Mesenchymal stem cell (in vitro differentiated cells and primary cell): ENCODE data around the gene MPST.

Source experiments
- DNase-seq: peaks from one replicate; pipeline ENCODE4 v3.0.0-alpha.2; 2013
- H2AFZ ChIP-seq: one replicate; pipeline ENCODE4 v1.6.1; 2013; ENCODE audit warnings: low read depth, mild to moderate bottlenecking, control low read depth, inconsistent platforms, low read length, moderate library complexity
- H2AK5ac ChIP-seq: 2 replicates; pipeline ENCODE4 v1.6.1; 2013; ENCODE audit warnings: low read length, moderate library complexity, mild to moderate bottlenecking, inconsistent platforms; ENCODE audit not compliant: severe bottlenecking
- H2BK120ac ChIP-seq: one replicate; pipeline ENCODE4 v1.6.1; 2013; ENCODE audit warnings: low read depth, mild to moderate bottlenecking, inconsistent platforms, low read length, moderate library complexity
- H2BK12ac ChIP-seq, 2 experiments: one replicate each; pipeline ENCODE4 v1.6.1; 2013; ENCODE audit warnings: inconsistent platforms in 2 of 2, low read length in 2 of 2, mild to moderate bottlenecking in 2 of 2, moderate library complexity in 2 of 2, control low read depth in 1 of 2
- H2BK15ac ChIP-seq: one replicate; pipeline ENCODE4 v1.6.1; 2013; ENCODE audit warnings: mild to moderate bottlenecking, low read depth, inconsistent platforms; ENCODE audit not compliant: poor library complexity, severe bottlenecking
- H2BK5ac ChIP-seq: 2 replicates; pipeline ENCODE4 v1.6.1; 2013; ENCODE audit warnings: low read depth, mild to moderate bottlenecking, low read length, control low read depth, inconsistent platforms; ENCODE audit not compliant: poor library complexity, severe bottlenecking
- H3K14ac ChIP-seq, 2 experiments: one replicate each; pipeline ENCODE4 v1.6.1; 2013; ENCODE audit warnings: inconsistent platforms in 2 of 2, low read length in 2 of 2, control low read depth in 1 of 2, mild to moderate bottlenecking in 1 of 2, moderate library complexity in 1 of 2
- H3K18ac ChIP-seq, 2 experiments: one replicate each; pipeline ENCODE4 v1.6.1; 2013; ENCODE audit warnings: inconsistent platforms in 2 of 2, low read length in 2 of 2, control low read depth in 1 of 2, low read depth in 1 of 2, mild to moderate bottlenecking in 1 of 2
- H3K23ac ChIP-seq, 2 experiments: one replicate each; pipeline ENCODE4 v1.6.1; 2013; ENCODE audit warnings: inconsistent platforms in 2 of 2, low read length in 2 of 2, mild to moderate bottlenecking in 2 of 2, moderate library complexity in 2 of 2, control low read depth in 1 of 2
- H3K27ac ChIP-seq: 2 replicates; pipeline ENCODE4 v1.5.1; 2013; ENCODE audit warnings: mild to moderate bottlenecking, moderate library complexity, low read length, control low read depth, inconsistent platforms; ENCODE audit not compliant: poor library complexity, severe bottlenecking
- H3K27me3 ChIP-seq, 2 experiments: 2 replicates each; pipeline versions ENCODE4 v1.6.1 to v1.7.0; 2013; ENCODE audit warnings: low read length in 2 of 2, mild to moderate bottlenecking in 2 of 2, moderate library complexity in 2 of 2, control low read depth in 1 of 2, inconsistent platforms in 1 of 2; ENCODE audit not compliant: control insufficient read depth in 1 of 2, insufficient read depth in 1 of 2
- H3K36me3 ChIP-seq, 2 experiments: 2 replicates each; pipeline versions ENCODE4 v1.6.1 to v1.7.0; 2013; ENCODE audit warnings: low read length in 2 of 2, control low read depth in 1 of 2, inconsistent platforms in 1 of 2, low read depth in 1 of 2, mild to moderate bottlenecking in 1 of 2; ENCODE audit not compliant: insufficient read depth in 2 of 2, control insufficient read depth in 1 of 2
- H3K4ac ChIP-seq, 2 experiments: one replicate each; pipeline ENCODE4 v1.6.1; 2013; ENCODE audit warnings: inconsistent platforms in 2 of 2, low read length in 2 of 2, mild to moderate bottlenecking in 2 of 2, moderate library complexity in 2 of 2, control low read depth in 1 of 2, low read depth in 1 of 2
- H3K4me1 ChIP-seq: 2 replicates; pipeline ENCODE4 v1.6.1; 2013; ENCODE audit warnings: low read depth, low read length, control low read depth; ENCODE audit not compliant: control insufficient read depth, insufficient read depth
- H3K4me2 ChIP-seq: 2 replicates; pipeline ENCODE4 v1.6.1; 2013; ENCODE audit warnings: low read length, mild to moderate bottlenecking, inconsistent platforms; ENCODE audit not compliant: poor library complexity, severe bottlenecking
- H3K4me3 ChIP-seq, 2 experiments: 2 replicates each; pipeline versions ENCODE4 v1.5.1 to v1.7.0; 2013; ENCODE audit warnings: low read length in 2 of 2, mild to moderate bottlenecking in 2 of 2, control low read depth in 1 of 2, low read depth in 1 of 2; ENCODE audit not compliant: insufficient read depth in 1 of 2
- H3K79me1 ChIP-seq: replicated peaks from 2 replicates; pipeline ENCODE4 v1.6.1; 2013; ENCODE audit warnings: mild to moderate bottlenecking, control low read depth, low read length, inconsistent platforms; ENCODE audit not compliant: poor library complexity, severe bottlenecking
- H3K9ac ChIP-seq: 2 replicates; pipeline ENCODE4 v1.7.0; 2013; ENCODE audit warnings: mild to moderate bottlenecking, low read length, moderate library complexity
- H3K9me3 ChIP-seq: 2 replicates; pipeline ENCODE4 v1.7.0; 2013; ENCODE audit warnings: mild to moderate bottlenecking, low read length; ENCODE audit not compliant: control insufficient read depth
- H4K8ac ChIP-seq: one replicate; pipeline ENCODE4 v1.6.1; 2013; ENCODE audit warnings: inconsistent platforms, mild to moderate bottlenecking, low read length, moderate library complexity
- H4K91ac ChIP-seq: one replicate; pipeline ENCODE4 v1.6.1; 2013; ENCODE audit warnings: mild to moderate bottlenecking, low read length, inconsistent platforms
- WGBS: methylation state at CpG from one replicate; pipeline ENCODE4 v1.1.7; 2013; ENCODE audit warnings: mixed read lengths; 5-methylcytosine and 5-hydroxymethylcytosine counted together

MPST gene

GRCh38 chr22:37058917-37059701, 39.6 kb downstream of the MPST start:
- no peak overlapping the region for H3K4ac ChIP-seq
- WGBS, result 91% methylated on average over 28 of the region's 28 CpGs
- H3K9me3 ChIP-seq, result no peaks in the 10 kb centered on the region
- H3K79me1 ChIP-seq, result no peaks in the 10 kb centered on the region
- H4K91ac ChIP-seq, result no peak overlapping the region
- peaks cover 61 to 83% of the 10 kb centered on the region in 2 experiments for H3K36me3 ChIP-seq
- no peaks in the 10 kb centered on the region for H3K27me3 ChIP-seq
- H4K8ac ChIP-seq, result no peak overlapping the region
- no peak overlapping the region for H2BK120ac ChIP-seq
- H2AFZ ChIP-seq, result no peak overlapping the region
- H3K18ac ChIP-seq, result no peak overlapping the region
- no peak overlapping the region for H3K4me2 ChIP-seq
- no peak overlapping the region for H3K27ac ChIP-seq
- H3K4me3 ChIP-seq, result no peak overlapping the region
- no peak overlapping the region for H3K14ac ChIP-seq
- no peak overlapping the region for H3K23ac ChIP-seq
- no peak overlapping the region for H3K9ac ChIP-seq
- no peak overlapping the region for H2BK12ac ChIP-seq
- no peaks in the 10 kb centered on the region for H3K4me1 ChIP-seq
- H2AK5ac ChIP-seq, result no peak overlapping the region
- H2BK5ac ChIP-seq, result no peak overlapping the region
- no peak overlapping the region for H2BK15ac ChIP-seq
- DNase-seq, result no peak

GRCh38 chr22:37059876-37060449, 40.4 kb downstream of the MPST start:
- no peak for DNase-seq
- peaks cover 54 to 80% of the 10 kb centered on the region in 2 experiments for H3K36me3 ChIP-seq

GRCh38 chr22:37060801-37061610, 41.5 kb downstream of the MPST start:
- H3K27ac ChIP-seq, result no peak overlapping the region
- no peak overlapping the region for H2BK15ac ChIP-seq
- peaks cover 44 to 72% of the 10 kb centered on the region in 2 experiments for H3K36me3 ChIP-seq
- no peak overlapping the region for H4K91ac ChIP-seq
- no peak overlapping the region for H2BK12ac ChIP-seq
- H3K79me1 ChIP-seq, result no peaks in the 10 kb centered on the region
- H3K9ac ChIP-seq, result no peak overlapping the region
- no peak overlapping the region for H2AK5ac ChIP-seq
- H3K4me3 ChIP-seq, result peak overlapping the region in 1 of 2 experiments; percentile 5
- H3K23ac ChIP-seq, result no peak overlapping the region
- H3K18ac ChIP-seq, result no peak overlapping the region
- no peak for DNase-seq
- H2BK5ac ChIP-seq, result no peak overlapping the region
- H3K4ac ChIP-seq, result no peak overlapping the region
- no peak overlapping the region for H3K14ac ChIP-seq
- no peaks in the 10 kb centered on the region for H3K4me1 ChIP-seq
- H2AFZ ChIP-seq, result no peak overlapping the region
- 93% methylated on average over 22 of the region's 28 CpGs for WGBS
- H3K9me3 ChIP-seq, result no peaks in the 10 kb centered on the region
- H3K4me2 ChIP-seq, result no peak overlapping the region
- H3K27me3 ChIP-seq, result peaks cover 0 to 4% of the 10 kb centered on the region in 2 experiments
- no peak overlapping the region for H4K8ac ChIP-seq
- no peak overlapping the region for H2BK120ac ChIP-seq

More at GRCh38 chr22:37059876-37060449, 40.4 kb downstream of the MPST start:
- H3K4ac ChIP-seq, result no peak overlapping the region
- no peak overlapping the region for H3K9ac ChIP-seq
- no peaks in the 10 kb centered on the region for H3K4me1 ChIP-seq
- H3K27ac ChIP-seq, result no peak overlapping the region
- H3K23ac ChIP-seq, result no peak overlapping the region
- H2BK15ac ChIP-seq, result no peak overlapping the region
- H3K4me3 ChIP-seq, result no peak overlapping the region
- 95% methylated on average over 9 of the region's 9 CpGs for WGBS
- H4K91ac ChIP-seq, result no peak overlapping the region
- no peak overlapping the region for H2BK12ac ChIP-seq
- no peaks in the 10 kb centered on the region for H3K79me1 ChIP-seq
- H4K8ac ChIP-seq, result no peak overlapping the region
- no peak overlapping the region for H2BK5ac ChIP-seq
- no peaks in the 10 kb centered on the region for H3K9me3 ChIP-seq
- no peak overlapping the region for H3K4me2 ChIP-seq
- H2AFZ ChIP-seq, result no peak overlapping the region
- H3K14ac ChIP-seq, result no peak overlapping the region
- H2AK5ac ChIP-seq, result no peak overlapping the region
- no peak overlapping the region for H2BK120ac ChIP-seq
- H3K18ac ChIP-seq, result no peak overlapping the region
- H3K27me3 ChIP-seq, result no peaks in the 10 kb centered on the region
